K562 (cell line): ENCODE results near the gene SUMF1. TPM values are rescaled to one million over a fixed set of nuclear protein-coding genes. Genes with fewer than 3 reads are reported as not detected.
A peak's percentile ranks its signal among the peaks of the same experiment; 100 is the strongest.

Experiments
- ATF1 ChIP-seq, 2 experiments: fragments of 450-650 bp in 1 of 2; IDR thresholded peaks; 2 replicates each; pipeline ENCODE4 v1.6.1; 2016; ENCODE audit warnings: missing compliant biosample characterization in 1 of 2, missing genetic modification characterization in 1 of 2
- BACH1 ChIP-seq: fragments of 200-800 bp; sonication (Bioruptor generic); IDR thresholded peaks from 2 replicates; pipeline ENCODE4 v1.6.1; 2016; ENCODE audit warnings: missing genetic modification characterization, missing compliant biosample characterization
- CBX3 ChIP-seq, 2 experiments: IDR thresholded peaks; 1 replicate in 1 of 2; 2 replicates in 1 of 2; pipeline ENCODE4 v1.6.1; 2012; ENCODE audit warnings: inconsistent platforms in 2 of 2, low read length in 2 of 2, borderline replicate concordance in 1 of 2, control low read depth in 1 of 2
- CHD4 ChIP-seq: fragments of 200-600 bp; sonication (generic); IDR thresholded peaks from 3 replicates; pipeline ENCODE4 v1.6.1; 2012; ENCODE audit warnings: low read depth, mild to moderate bottlenecking, mixed read lengths, low read length, inconsistent platforms; ENCODE audit not compliant: insufficient read depth, insufficient replicate concordance, poor library complexity, severe bottlenecking
- CXXC5 ChIP-seq: fragments of 250-450 bp; sonication (Bioruptor Pico); IDR thresholded peaks from 2 replicates; pipeline ENCODE4 v1.8.0; 2022; ENCODE audit warnings: inconsistent platforms, mild to moderate bottlenecking, moderate library complexity
- EP400 ChIP-seq: fragments of 450-650 bp; IDR thresholded peaks from 2 replicates; pipeline ENCODE4 v1.6.1; 2017; ENCODE audit warnings: antibody characterized with exemption, mild to moderate bottlenecking, moderate library complexity
- HDAC2 ChIP-seq: fragments of 450-650 bp; IDR thresholded peaks from 2 replicates; pipeline ENCODE4 v1.6.1; 2016; ENCODE audit warnings: mild to moderate bottlenecking
- MXI1 ChIP-seq: IDR thresholded peaks from 2 replicates; pipeline ENCODE4 v1.6.1; 2011; ENCODE audit warnings: low read depth, mild to moderate bottlenecking, improper control_type of control experiment, low read length
- MYC ChIP-seq, 2 experiments: fragments of 250-450 bp in 1 of 2; sonication (Bioruptor Pico) in 1 of 2; IDR thresholded peaks; 2 replicates each; pipeline versions ENCODE4 v1.5.1 to v1.6.1; 2012 to 2021; ENCODE audit warnings: low read depth in 2 of 2, borderline replicate concordance in 1 of 2, improper control_type of control experiment in 1 of 2, low read length in 1 of 2, mild to moderate bottlenecking in 1 of 2, moderate library complexity in 1 of 2
- PKNOX1 ChIP-seq: fragments of 450-650 bp; IDR thresholded peaks from 2 replicates; pipeline ENCODE4 v1.6.1; 2016
- PML ChIP-seq: IDR thresholded peaks from 2 replicates; pipeline ENCODE4 v1.6.1; 2012; ENCODE audit warnings: low read length, inconsistent platforms
- SMAD4 ChIP-seq: fragments of 250-450 bp; sonication (Bioruptor Pico); conservative IDR thresholded peaks from 2 replicates; pipeline ENCODE4 v1.8.0; 2021; ENCODE audit warnings: inconsistent platforms, mild to moderate bottlenecking, moderate library complexity
- SMARCA4 ChIP-seq: fragments of 450-650 bp; IDR thresholded peaks from 2 replicates; pipeline ENCODE4 v1.6.1; 2016
- SMARCE1 ChIP-seq: fragments of 450-650 bp; IDR thresholded peaks from 2 replicates; pipeline ENCODE4 v1.7.1; 2016; ENCODE audit warnings: mild to moderate bottlenecking
- STAT5A ChIP-seq: IDR thresholded peaks from 2 replicates; pipeline ENCODE4 v1.6.1; 2012; ENCODE audit warnings: low read length, inconsistent platforms, borderline replicate concordance
- TBL1XR1 ChIP-seq, 2 experiments: IDR thresholded peaks; 2 replicates each; pipeline ENCODE4 v1.6.1; 2012; ENCODE audit warnings: improper control_type of control experiment in 2 of 2, low read length in 2 of 2, mild to moderate bottlenecking in 1 of 2
- ZC3H4 ChIP-seq: sonication (generic); formaldehyde crosslinking; IDR thresholded peaks from 2 replicates; pipeline ENCODE4 v1.9.0; 2021; ENCODE audit warnings: missing genetic modification reagents, borderline replicate concordance
- ZNF134 ChIP-seq: fragments of 250-450 bp; sonication (Bioruptor Pico); conservative IDR thresholded peaks from 2 replicates; pipeline ENCODE4 v1.4.0; 2020
- ZNF3 ChIP-seq: fragments of 250-450 bp; sonication (Bioruptor Pico); IDR thresholded peaks from 2 replicates; pipeline ENCODE4 v1.5.0; 2021; ENCODE audit warnings: mild to moderate bottlenecking, moderate library complexity
- ZNF384 ChIP-seq: IDR thresholded peaks from 2 replicates; pipeline ENCODE4 v1.6.1; 2012; ENCODE audit warnings: low read depth, low read length, improper control_type of control experiment
- ZNF589 ChIP-seq: fragments of 200-800 bp; sonication (Bioruptor generic); IDR thresholded peaks from 2 replicates; pipeline ENCODE4 v1.6.1; 2016; ENCODE audit warnings: low read depth, missing genetic modification characterization, missing compliant biosample characterization
- polyA plus RNA-seq, 8 experiments: library from polyadenylated mRNA; depleted of rRNA in 4 of 8; stranded (reverse) in 5 of 8; unstranded in 3 of 8; fragments of >200 nt; fragmentation: Nextera tagmentation in 2 of 8; fragmentation: Illumina TruSeq in 1 of 8; extraction: Ambion mirVana in 2 of 8; extraction: Trizol in 1 of 8; gene quantifications; 2 replicates each; pipeline versions ENCODE4 v1.2.1 to v1.2.3, GENCODE V29; 2011 to 2014; ENCODE audit warnings: inconsistent platforms in 1 of 8, missing spikeins in 1 of 8
- total RNA-seq, 7 experiments: library from RNA; depleted of rRNA in 6 of 7; stranded (reverse); fragments of >200 nt in 6 of 7; fragmentation: Illumina TruSeq in 2 of 7; extraction: Trizol in 2 of 7; gene quantifications; 2 replicates each; pipeline versions ENCODE4 v1.2.1 to v1.2.3, GENCODE V29; 2011 to 2021; ENCODE audit warnings: low replicate concordance in 1 of 7
- TF ChIP-seq, protein P1 (sequence below): fragments of 250-450 bp; sonication (Bioruptor Pico); IDR thresholded peaks from 2 replicates; pipeline ENCODE4 v1.9.0; 2021; ENCODE audit warnings: mild to moderate bottlenecking, inconsistent platforms
- TF ChIP-seq, protein P2 (sequence below), 2 experiments: fragments of 250-450 bp in 1 of 2; fragments of 450-650 bp in 1 of 2; sonication (Bioruptor Pico) in 1 of 2; IDR thresholded peaks; 2 replicates each; pipeline versions ENCODE4 v1.6.1 to v1.8.0; 2016 to 2021; ENCODE audit warnings: mild to moderate bottlenecking in 2 of 2, moderate library complexity in 2 of 2, missing compliant biosample characterization in 1 of 2, missing genetic modification characterization in 1 of 2

Gene SUMF1
- total and polyA plus RNA-seq, 9 of the 15 experiments (the other 6 are each of a cell fraction or from before 2014, with no cell fraction given): 1.3 to 7.4 (median 4.2) TPM

- TF ChIP-seq ZNF3 (CRISPR knock-in tag): peak; percentile 91
- TF ChIP-seq CBX3 (IDR thresholded peaks at IDR 0.05; ENCODE audit: borderline replicate concordance in 1 of 2, low read length in 2 of 2): 0 out of 3 replicates have a peak, but pooled peaks of 1 of the 2 experiments have one; percentile 57
- TF ChIP-seq CXXC5 (CRISPR knock-in tag): peak; percentile 14; the same call in 1 of the 2 replicates
- TF ChIP-seq PML: 0 out of 2 replicates have a peak, but pooled peaks have one; percentile 39
- TF ChIP-seq ZNF384: peak; percentile 57
- 0 out of 4 replicates have a peak, but pooled peaks of 1 of the 2 experiments have one; percentile 56 for TF ChIP-seq TBL1XR1 (IDR thresholded peaks at IDR 0.05; ENCODE audit: low read length in 2 of 2)
- TF ChIP-seq ATF1 (CRISPR knock-in tag; IDR thresholded peaks at IDR 0.05): no peak
- TF ChIP-seq ATF1 (tag; IDR thresholded peaks at IDR 0.05): 0 out of 2 replicates have a peak, but pooled peaks have one; percentile 6
- no peak for TF ChIP-seq ZC3H4
- peak; percentile 42; the same call in 1 of the 2 replicates for TF ChIP-seq MYC (IDR thresholded peaks at IDR 0.05; ENCODE audit: low read depth, low read length)
- TF ChIP-seq MYC (CRISPR knock-in tag; IDR thresholded peaks at IDR 0.05; ENCODE audit: borderline replicate concordance, low read depth): no peak
- no peak for TF ChIP-seq EP400
- TF ChIP-seq STAT5A: no peak
- TF ChIP-seq, protein P1, sequence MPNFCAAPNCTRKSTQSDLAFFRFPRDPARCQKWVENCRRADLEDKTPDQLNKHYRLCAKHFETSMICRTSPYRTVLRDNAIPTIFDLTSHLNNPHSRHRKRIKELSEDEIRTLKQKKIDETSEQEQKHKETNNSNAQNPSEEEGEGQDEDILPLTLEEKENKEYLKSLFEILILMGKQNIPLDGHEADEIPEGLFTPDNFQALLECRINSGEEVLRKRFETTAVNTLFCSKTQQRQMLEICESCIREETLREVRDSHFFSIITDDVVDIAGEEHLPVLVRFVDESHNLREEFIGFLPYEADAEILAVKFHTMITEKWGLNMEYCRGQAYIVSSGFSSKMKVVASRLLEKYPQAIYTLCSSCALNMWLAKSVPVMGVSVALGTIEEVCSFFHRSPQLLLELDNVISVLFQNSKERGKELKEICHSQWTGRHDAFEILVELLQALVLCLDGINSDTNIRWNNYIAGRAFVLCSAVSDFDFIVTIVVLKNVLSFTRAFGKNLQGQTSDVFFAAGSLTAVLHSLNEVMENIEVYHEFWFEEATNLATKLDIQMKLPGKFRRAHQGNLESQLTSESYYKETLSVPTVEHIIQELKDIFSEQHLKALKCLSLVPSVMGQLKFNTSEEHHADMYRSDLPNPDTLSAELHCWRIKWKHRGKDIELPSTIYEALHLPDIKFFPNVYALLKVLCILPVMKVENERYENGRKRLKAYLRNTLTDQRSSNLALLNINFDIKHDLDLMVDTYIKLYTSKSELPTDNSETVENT (CRISPR knock-in tag): no peak
- TF ChIP-seq BACH1 (tag): 0 out of 2 replicates have a peak, but pooled peaks have one; percentile 16
- TF ChIP-seq SMARCA4: peak; percentile 74; the same call in 1 of the 2 replicates
- TF ChIP-seq MXI1: no peak
- TF ChIP-seq ZNF134 (CRISPR knock-in tag): 0 out of 2 replicates have a peak, but pooled peaks have one; percentile 9
- TF ChIP-seq PKNOX1: peak; percentile 68
- peak; percentile 98 for TF ChIP-seq CHD4
- 0 out of 2 replicates have a peak, but pooled peaks have one; percentile 71 for TF ChIP-seq SMAD4 (CRISPR knock-in tag)
- TF ChIP-seq ZNF589: 0 out of 2 replicates have a peak, but pooled peaks have one; percentile 4
- peak; percentile 65; the same call in 1 of the 2 replicates for TF ChIP-seq SMARCE1
- TF ChIP-seq, protein P2, sequence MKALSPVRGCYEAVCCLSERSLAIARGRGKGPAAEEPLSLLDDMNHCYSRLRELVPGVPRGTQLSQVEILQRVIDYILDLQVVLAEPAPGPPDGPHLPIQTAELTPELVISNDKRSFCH (CRISPR knock-in tag; IDR thresholded peaks at IDR 0.05): no peak
- TF ChIP-seq, protein P2 (tag; IDR thresholded peaks at IDR 0.05): no peak
- TF ChIP-seq HDAC2: peak; percentile 96
These were observed 38.9 kb upstream of the SUMF1 start (continued) for GRCh38 chr3:4505688-4506558.
